UCSD-AML1 (cell line): Measurements from ENCODE around the gene OSBPL5.

ENCODE experiments used
- DNase-seq: peaks from one replicate; lab custom pipeline; 2025; ENCODE audit not compliant: unreplicated experiment; lab: John Stamatoyannopoulos, UW

OSBPL5 gene

DNA sequence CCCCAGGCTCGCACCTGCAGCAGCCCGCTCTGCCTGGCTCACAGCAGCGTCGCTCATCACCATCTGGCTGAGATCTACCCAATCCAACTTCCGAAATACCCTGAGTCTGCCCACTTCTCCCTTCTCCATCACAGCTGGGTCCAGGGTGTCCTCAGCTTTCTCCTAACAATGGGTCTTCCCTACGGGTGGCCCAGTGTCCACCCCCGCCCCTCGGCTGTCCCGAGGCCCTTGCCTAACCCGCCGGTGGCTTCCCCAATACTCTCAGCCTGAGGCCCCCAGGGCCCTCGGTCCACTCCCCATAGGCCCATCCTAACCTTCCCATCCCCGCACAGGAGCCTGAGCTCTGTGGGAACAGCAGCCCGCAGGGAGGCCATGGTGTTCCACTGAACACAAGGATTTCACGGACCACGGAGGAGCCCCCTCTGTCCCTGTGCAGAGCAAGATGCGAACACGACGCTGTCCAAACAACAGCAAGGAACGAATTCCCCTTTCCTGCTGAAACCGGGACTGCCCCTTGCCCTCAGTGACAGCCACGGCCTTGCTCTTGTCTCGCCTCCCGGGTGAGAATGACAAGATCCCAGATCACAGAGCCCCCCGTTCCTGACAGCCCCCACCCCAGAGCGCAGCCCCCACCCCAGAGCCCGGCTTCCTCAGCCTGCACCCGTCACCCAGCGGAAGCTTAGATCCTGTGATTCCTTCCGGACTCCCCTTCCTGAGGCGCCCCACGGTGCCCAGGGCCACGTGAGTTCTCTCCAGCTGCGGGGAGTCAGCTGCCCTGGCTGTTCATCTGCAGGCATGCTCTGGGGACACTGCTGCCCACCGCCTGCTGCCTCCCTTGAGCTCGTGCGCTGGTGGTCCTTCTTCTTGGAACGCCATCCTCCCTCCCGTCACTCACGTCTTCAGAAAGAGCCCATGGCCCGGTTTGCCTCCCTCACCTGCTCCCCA is 59.0 kb downstream of the OSBPL5 start:
- no peak for DNase-seq

DNA sequence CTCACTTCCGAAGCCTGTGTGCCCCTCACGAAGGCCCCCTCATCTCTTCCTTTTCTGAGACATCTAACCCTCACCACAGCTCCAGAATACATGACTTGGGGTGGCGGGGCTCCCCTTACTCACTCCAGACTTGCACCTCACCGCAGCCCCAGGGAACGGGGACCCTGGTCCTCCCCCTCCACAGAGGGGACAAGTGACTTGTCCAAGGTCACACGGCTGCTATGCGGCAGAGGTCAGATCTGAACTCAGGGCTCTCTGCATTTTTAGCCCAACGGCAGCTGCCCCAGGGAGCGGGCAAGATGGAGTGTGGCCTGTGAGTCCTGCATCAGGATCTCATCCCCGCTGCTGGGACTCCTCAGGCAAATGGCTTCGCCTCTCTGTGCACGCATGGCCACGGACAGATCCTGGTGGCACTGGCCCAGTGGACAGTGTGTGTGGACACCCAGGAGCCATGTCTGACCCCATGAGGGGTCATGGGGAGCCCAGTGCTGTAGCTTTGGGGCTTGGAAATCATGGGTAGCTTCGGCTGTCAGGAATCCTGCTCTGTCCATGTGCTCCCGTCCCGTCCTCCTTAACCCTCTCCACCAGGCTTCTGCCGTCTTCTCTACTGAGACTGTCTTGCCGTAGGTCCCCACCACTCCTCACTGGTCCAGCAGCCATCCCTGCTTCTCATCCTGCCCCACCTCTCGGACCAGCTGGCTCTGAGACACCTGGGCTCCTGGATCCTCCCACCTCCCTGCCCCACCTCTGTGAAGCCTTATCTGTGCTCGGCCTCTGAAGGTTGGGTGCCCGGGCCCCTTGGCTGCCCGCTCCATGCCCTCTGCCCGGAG is 59.9 kb downstream of the OSBPL5 start:
- no peak for DNase-seq

DNA sequence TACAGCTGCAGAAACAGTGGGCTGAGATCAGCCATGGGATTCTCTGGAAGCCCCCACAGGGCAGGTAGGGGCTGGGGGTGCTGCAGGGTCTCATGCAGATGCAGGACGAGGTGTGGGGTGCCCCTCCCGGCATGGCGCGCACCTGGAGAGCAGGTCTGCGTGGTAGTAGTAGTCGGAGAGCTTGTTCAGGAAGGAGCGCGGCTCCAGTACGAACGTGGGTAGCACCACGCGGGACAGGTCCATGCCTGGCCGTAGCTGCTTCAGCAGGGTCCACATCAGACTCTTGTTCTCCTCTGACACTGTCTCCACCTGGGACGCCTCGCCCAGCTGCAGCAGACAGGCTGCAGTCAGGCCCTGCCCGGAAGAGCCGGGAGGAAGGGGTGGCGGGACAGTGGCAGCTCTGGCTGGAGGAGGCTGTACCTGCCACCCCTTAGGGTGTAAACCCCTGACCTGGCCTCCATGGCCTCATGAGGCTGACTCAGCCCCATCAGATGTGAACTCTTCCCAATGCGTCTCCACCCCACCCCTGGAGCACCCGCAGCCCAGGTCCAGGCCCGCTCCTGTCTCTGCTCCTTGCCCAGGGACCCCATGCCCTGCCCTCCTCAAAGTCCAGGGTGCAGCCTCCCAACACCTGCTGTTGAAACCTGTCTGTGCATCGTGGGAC is 60.9 kb downstream of the OSBPL5 start:
- no peak for DNase-seq

DNA sequence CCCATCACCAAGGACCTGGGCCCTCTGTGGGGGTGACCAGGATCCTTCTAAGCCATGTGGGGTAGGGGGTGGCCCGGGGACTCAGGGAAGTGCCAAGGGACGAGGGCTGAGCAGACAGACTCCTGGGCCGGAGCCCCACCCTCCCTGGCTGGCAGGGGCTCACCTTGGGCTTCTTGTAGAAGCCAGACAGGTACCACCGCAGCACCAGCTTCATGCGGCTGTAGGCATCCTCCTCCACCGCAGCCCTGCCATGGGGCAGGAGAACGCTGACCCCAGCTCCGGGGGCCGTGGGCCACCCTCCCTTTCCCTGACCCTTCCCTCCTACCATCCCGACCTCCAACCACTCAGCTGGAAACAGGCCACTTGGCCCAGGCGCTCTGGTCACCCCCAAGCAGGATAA is 62.0 kb downstream of the OSBPL5 start:
- DNase-seq: no peak

DNA sequence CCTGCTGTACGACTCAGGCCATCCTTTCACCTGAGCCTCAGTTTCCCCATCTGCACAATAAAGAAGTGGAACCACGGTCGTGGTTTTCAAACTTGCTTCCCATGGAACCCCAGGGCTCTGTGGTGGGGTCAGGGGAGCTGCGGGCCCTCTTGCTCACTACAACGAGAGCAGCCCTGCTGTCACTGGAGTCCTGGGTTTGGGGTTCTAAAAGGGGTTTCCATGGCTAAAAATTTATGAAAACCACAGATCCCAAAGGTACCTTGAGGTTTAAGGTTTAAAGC is 62.5 kb downstream of the OSBPL5 start:
- DNase-seq: no peak

DNA sequence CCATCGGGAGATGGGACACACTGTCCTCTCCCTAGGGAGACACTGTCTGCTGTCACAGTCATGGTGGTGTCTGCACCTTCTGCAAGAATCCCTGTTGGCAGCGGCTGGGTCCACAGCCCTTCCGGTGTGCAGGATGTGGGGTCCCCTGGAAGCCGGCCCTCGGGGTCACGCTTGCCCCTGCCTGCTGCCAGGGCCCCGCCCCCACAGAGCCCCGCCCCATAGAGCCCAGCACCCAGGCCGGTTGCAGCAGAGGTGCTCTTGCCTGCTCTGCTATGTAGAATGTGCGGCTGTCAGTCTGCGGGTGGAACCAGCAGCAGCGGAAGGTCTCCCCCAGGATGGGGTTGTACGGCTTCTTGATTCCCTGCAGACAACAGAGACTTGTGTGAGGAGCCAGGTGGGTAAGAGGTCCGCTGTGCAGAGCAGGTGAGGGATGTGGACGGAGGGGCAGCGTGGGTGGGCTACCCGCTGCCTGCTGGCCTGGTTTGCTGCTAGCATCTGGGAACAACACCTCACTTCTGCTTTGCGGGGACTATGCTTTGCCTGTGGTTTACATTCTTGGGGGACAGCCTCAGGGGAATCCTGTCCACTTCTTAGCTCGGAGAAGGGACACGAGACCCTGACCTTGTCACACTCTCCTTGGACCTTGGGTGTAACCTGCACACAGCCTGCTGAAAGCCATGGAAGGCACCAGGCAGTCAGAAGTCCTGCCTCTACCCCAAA is 63.0 kb downstream of the OSBPL5 start:
- no peak for DNase-seq

DNA sequence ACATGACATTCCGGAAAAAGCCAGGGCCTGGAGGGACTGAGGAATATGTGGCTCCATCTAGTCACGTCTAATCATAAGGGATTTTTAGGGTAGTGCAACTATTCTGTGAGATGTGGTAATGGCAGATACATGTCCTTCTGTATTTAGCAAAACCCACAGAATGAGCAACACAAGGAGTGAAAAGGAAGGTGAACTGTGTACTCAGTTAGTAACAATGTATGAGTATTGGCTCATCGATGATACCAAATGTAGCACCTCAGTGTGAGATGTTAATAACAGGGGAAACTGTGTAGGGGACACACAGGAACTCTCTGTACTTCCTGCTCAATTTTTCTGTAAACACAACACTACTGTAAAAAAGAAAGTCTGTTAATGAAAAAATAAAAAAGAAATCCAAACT is 65.9 kb downstream of the OSBPL5 start:
- DNase-seq: no peak

DNA sequence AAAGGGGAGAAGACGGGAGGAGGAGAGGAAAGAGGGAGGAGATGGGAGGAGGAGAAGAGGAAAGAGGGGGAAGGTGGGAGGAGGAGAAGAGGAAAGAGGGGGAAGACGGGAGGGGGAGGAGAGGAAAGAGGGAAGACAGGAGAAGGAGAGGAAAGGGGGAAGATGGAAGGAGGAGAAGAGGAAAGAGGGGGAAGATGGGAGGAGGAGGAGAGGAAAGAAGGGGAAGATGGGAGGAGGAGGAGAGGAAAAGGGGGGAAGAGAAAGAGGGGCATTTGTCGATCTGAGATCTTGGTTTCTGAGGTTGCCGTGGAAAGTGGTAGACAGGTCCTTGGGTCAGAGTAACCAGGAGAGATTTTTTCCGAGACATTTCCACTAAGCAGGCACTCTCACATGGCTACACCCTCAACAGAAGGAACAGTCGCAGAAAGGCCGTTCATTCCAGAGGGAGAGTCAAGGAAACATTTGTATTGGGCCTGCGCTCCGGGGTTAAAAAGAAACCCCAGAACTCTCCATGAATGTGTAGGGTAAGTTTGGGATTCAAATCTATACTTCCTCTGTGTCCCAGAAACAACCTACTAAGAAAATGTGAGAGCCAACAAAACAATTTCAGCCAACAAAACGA is 68.1 kb downstream of the OSBPL5 start:
- no peak for DNase-seq

DNA sequence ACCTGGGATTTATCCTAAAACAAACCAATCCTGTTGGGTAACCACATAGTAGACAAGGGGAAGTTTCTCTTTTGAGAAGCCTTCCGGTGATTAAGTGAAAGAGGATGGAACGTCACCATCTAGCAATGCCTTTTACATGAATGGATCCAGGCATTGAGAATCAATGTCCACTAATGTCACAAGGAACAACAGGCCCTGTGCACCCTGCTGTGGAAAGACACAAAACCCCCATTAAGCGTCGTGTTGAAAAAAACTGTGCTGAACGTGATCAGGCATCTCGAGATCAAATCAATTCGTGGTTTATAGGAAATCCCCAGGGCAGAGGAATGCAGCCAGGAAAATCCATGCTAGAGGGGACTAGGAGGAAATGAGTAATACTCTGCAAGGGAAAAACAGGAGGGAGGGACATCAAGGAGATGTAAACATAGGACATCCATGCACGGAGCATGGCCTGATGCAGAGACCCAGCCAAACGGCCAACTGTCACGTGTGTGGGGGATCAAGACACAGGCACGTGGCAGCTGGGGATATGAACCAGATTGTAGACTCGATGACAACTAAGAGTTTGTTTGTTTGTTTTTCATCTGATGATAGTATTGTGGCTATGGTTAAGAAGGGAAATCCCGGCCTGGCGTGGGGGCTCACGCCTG is 69.3 kb downstream of the OSBPL5 start:
- no peak for DNase-seq

DNA sequence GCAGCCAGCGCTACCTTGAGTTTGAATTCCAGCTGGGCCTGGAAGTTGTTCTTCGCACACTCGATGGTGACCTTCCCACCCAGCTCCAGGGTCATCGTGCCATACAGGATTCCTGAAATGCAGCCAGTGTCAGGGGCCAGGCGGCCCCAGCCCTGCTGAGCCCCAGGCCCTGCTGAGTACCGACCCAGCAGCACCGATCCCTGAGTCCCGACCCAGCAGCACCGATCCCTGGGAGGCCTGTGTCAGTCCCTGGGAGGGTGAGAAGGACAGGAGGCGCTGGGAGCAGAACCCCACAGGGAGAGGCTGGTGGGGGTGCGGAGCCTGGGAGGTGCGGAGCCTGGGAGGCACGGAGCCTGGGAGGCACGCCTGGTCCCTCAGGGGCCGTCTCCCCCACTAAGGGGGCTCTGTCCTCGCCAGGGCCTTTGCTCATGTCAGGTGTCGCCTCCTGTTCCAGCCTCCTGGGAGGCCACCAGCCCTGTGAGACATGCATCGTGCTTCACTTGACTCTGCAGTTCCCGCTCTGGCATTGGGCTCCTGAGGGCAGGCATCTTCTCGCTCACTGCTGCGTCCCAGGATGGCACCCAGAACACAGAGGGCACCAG is 70.8 kb downstream of the OSBPL5 start:
- no peak for DNase-seq

DNA sequence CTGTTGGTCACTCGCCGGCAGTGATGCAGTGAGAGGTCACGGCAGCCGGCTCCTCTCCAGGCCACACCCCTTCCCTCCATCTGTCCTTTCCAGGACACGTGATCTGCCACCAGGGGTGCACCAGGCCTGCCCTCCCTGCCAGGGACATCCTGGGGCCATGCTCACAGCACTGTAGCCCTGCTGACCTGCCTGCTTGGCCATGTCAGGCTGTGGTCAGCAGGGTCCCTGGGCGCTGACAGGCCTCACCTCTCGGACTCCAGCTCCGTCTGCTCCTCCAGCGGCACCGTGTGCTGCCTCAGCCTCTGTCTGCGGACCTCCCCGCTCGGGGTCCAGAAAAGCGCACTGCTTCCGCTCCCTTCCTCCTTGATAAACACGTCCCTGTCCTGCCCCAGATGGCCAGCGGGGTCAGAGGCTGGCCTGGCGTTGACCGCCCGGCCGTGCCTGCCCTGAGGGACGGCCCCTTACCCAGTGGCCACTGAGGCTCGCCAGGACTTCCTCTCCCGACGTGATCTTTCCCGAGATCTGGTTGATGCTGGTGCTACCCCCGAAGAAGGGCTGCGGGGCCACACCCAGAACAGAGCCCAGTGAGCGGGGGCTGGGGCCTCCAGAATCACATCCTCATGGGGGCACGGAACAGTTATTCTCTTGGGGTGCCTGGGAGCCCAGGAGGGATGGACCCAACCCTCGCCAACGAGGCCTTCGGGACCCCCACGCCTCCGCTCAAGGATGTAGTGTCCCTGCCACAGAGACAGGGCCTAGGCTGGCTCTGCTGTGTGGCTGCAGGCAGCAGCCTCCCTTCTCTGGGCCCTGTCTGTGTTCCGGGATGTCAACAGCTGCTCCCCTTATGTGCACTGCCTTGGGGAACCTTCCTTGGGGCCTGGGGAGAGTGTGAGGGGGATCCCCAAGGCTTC is 71.6 kb downstream of the OSBPL5 start:
- DNase-seq: no peak

DNA sequence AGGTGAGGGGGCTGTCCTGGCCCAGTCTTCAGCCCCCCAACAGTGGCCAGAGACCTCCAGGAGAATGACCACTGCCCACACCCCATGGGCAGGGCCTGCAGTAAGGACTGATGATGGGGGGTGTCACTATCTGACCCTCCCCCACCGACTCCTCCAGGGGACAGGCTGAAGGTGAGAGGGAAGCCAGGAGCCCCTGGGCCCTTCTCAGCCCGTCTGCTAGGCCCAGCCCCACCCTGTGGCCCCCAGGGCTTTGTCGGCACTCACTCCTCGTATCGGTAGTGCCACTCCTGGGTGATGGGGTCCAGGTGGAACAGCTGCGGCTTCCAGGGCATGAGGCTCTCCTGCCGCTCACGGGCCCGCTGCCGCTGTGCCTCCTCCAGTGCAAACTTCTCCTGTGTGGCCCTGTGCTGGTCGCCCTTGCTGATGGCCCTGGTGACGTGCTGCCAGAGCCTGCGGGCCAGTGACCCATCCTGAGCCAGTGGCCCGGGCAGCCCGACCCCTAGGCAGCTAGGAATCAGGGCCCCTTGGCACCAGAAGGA is 72.4 kb downstream of the OSBPL5 start:
- DNase-seq: no peak

DNA sequence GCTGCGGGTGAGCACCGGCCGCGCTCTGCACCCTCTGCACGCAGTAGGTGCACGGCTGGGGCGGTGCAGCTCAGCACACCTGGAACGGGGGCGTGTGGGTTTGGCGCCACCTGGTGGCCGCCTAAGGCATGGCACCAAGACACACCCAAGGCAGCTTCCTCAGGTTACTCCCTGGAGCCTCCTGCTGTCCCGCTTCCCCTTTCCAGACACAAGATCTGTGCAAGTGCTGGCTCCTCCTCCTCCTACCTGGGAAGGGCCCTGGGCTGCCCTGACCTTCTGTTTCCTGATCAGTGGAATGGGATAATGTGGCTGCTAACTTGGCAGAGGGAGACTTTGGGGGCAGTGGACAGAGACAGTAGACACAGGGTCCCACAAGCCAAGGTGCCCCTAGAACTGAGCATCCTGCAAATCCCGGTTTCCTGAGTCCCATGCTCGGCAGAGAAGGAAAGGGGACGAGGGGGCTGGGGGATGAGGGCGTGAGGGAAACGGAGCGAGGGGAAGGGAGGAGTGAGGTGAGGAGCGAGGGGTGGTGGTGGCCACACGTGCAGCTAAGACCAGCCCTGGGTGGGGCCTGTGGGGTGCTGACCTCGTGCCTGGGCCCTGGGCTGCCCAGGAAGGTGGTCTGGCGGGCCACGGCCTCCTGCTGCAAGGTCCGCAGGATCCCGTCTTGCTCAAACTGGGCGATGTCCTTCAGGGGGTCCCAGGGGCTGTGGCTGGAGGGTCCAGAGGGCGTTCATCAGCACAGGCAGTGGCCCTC is 73.1 kb downstream of the OSBPL5 start:
- peak; percentile 65 for DNase-seq

DNA sequence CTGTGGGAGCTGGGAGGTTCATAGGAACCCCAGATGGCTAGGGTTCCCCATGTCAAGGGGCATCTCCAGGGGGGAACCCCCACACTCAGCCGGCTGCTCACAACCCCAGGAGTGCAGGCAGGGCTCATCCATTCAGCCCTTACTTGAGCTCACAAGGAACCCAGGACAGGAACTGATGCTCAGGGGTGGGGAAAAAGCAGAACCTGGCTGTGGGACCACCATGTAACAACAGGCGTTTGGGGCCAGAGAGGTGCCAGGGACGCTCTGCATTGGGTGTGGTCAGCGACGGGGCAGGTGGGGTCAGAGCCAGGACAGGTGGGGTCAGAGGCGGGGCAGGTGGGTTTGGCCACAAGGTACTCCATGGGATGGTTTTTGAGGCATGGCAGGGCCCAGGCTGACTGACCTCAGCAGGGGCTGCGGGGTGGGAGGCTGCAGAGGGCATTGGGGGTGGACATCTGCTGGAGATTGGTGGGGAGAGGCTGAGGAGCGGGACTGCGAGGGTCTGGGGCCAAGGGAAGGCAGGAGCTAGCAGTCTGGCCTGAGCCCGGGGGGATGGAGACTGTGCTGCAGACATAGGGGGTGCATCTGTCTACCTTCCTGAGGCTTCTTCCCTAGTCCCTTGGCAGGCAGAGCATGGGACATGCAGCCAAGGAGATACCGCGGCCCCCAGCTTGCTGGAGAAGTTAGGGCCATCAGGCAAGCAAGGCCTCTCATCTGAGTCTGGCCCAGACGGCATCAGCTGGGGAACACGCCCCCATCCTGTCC is 73.8 kb downstream of the OSBPL5 start:
- DNase-seq: no peak

DNA sequence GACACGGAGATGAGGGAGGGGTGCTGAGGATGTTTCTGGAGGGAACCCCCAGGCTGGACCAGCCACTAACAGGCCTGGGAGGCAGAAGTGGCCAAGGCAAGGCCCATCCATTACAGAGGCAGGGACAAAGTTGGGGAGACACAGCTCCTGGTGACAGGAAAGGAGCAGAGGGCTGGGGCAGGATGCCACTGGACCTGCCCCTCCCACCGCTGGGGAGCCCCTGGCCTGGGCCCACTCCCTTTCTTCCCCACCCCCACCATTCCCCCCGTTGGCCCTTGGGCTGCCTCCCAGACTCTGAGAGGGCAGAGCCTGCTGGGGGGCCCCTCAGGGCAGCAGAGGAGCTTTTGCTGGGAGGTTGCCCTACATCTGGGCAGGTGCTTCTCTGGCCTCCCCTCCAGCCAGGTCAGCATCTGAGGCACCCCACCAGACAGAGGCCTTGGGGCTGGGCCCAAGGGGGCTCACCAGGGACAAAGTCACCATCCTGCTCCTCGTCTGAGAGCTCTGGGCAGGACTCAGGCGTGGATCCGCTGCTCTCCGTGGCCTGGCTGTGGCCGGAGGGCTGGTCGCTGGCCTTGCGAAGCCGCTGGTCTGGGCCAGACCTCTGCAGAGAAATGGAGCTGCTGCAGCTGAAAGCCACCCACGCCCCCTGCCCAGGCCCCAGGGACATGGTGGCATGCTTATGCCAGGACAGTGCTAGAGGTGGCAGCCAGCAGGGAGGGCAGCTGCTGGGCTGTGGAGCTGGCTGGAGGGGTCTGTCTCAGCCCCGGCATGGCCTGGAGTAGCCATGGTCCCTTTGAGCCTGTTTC is 74.8 kb downstream of the OSBPL5 start:
- no peak for DNase-seq
